Measurements from ENCODE around the gene APOL3.
"Not testable (repeated sequence)": the region's sequence is repeated elsewhere in the genome, so short reads cannot be mapped to it uniquely, and the experiment has no call there.

Gene APOL3

DNA sequence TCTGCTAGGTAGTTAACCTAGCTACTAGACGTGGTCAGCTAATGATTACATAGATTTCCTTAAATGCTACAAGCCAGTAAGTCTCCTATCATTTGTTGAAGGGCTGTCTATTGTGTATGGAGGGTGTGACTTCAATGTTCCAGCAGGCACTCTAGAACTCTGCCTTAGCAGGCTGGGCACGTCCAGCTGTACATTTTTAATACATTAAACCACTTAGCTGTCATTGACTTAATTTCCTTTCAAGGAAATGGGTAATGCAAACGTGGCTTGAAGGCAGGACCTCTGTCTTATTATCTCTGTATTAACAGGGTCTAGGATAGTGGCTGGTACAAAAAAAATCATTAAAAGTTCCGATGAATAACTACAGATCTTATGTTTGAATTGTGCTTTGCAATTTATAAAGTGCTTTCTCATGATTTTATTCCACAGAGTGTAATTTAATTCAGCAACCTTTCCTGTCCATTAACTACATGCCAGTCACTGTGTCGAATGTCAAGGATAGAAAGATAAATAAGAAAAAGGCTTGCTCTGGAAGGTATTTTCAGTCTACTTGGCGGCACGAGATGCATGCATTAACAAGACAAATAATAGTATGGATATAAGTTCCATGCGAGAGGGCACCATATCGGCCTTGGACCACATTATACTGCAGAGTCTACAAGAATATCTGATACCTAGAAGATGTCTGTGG is 60.3 kb downstream of the APOL3 start:
- no peak for FAIRE-seq

DNA sequence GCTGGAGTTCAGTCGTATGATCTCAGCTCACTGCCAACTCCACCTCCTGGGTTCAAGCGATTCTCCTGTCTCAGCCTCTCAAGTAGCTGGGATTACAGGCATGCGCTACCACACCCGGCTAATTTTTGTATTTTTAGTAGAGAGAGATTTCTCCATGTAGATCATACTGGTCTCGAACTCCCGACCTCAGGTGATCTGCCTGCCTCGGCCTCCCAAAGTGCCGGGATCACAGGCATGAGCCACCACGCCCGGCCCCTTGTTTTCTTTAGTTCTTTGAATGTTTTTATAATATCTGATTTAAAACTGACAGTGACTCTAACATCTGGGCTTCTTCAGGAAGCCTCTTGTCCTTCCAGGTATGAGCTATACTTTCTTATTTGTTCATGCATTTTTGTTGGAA is 61.0 kb downstream of the APOL3 start:
- FAIRE-seq, result not testable (repeated sequence)

DNA sequence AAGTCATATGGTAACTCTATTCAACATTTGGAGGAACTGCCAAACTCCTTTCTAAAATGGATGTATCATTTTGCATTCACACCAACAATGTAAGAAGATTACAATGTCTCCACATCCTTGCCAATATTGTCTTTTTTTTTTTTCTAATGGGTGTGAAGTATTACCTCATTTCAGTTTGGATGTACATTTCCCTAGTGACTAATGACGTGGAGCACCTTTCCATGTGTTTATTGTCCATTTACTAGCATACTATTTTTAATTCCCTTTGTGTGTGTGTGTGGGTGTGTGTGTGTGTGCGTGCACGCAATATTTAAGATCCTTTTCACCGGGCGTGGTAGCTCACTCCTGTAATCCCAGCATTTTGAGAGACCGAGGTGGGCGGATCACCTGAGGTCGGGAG is 62.7 kb downstream of the APOL3 start:
- FAIRE-seq, result no peak

DNA sequence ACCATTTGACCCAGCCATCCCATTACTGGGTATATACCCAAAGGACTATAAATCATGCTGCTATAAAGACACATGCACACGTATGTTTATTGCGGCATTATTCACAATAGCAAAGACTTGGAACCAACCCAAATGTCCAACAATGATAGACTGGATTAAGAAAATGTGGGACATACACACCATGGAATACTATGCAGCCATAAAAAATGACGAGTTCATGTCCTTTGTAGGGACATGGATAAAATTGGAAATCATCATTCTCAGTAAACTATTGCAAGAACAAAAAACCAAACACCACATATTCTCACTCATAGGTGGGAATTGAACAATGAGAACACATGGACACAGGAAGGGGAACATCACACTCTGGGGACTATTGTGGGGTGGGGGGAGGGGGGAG is 69.8 kb downstream of the APOL3 start:
- FAIRE-seq, result not testable (repeated sequence)
